Tibial nerve (tissue), 4 donors: ENCODE measurements around the gene GMPS. TPM values are rescaled to one million over a fixed set of nuclear protein-coding genes. Genes with fewer than 3 reads are reported as not detected.
"Not testable (repeated sequence)": the region's sequence is repeated elsewhere in the genome, so short reads cannot be mapped to it uniquely, and the experiment has no call there.

Experiments
- DNase-seq, 2 donors: peaks; one replicate each; pipeline ENCODE4 v3.0.0-alpha.2; 2019; ENCODE audit warnings: low spot score in 2 of 2
- H3K27ac ChIP-seq, 4 donors: fragments of 200-600 bp; sonication (generic) in 3 of 4; one replicate each; pipeline ENCODE4 v1.5.1; 2017 to 2019; ENCODE audit warnings: mild to moderate bottlenecking in 1 of 4
- H3K27me3 ChIP-seq, 2 donors: fragments of 200-600 bp; sonication (generic) in 1 of 2; one replicate each; pipeline versions ENCODE4 v1.5.1 to v1.6.0; 2017 to 2019
- H3K36me3 ChIP-seq, 3 donors: fragments of 200-600 bp; sonication (generic); one replicate each; pipeline ENCODE4 v1.5.1; 2018 to 2019
- H3K4me1 ChIP-seq, 4 donors: fragments of 200-600 bp; sonication (generic) in 3 of 4; one replicate each; pipeline ENCODE4 v1.5.1; 2017 to 2019
- H3K4me3 ChIP-seq, 4 donors: fragments of 200-600 bp; sonication (generic) in 3 of 4; one replicate each; pipeline ENCODE4 v1.5.1; 2017 to 2019; ENCODE audit warnings: mild to moderate bottlenecking in 1 of 4, moderate library complexity in 1 of 4
- H3K9me3 ChIP-seq, 4 donors: fragments of 200-600 bp; sonication (generic) in 3 of 4; one replicate each; pipeline ENCODE4 v1.5.1; 2017 to 2019
- CTCF ChIP-seq, 5 experiments: fragments of 200-600 bp in 3 of 5; fragments of 450-650 bp in 2 of 5; sonication (generic) in 3 of 5; IDR thresholded peaks; one replicate each; pipeline ENCODE4 v1.5.1; 2016 to 2019; ENCODE audit warnings: antibody characterized with exemption in 5 of 5, mild to moderate bottlenecking in 3 of 5, moderate library complexity in 2 of 5
- EP300 ChIP-seq, 2 donors: sonication (generic); formaldehyde crosslinking; IDR thresholded peaks; one replicate each; pipeline ENCODE4 v1.6.1; 2017; ENCODE audit warnings: antibody characterized with exemption in 2 of 2, mild to moderate bottlenecking in 1 of 2
- POLR2A ChIP-seq, 2 donors: fragments of 450-650 bp; IDR thresholded peaks; one replicate each; pipeline ENCODE4 v1.6.1; 2017; ENCODE audit warnings: antibody characterized with exemption in 2 of 2, mild to moderate bottlenecking in 2 of 2, moderate library complexity in 2 of 2
- WGBS, 2 donors: methylation state at CpG; one replicate each; pipeline ENCODE4 v1.1.5; 2018; 5-methylcytosine and 5-hydroxymethylcytosine counted together
- total RNA-seq, 4 donors: library from RNA; depleted of rRNA; stranded (reverse); fragments of >200 nt; gene quantifications; one replicate each; pipeline ENCODE4 v1.1.0, GENCODE V29; 2016

Gene GMPS
- total RNA-seq, 4 donors from 2014 or later = 21.8 to 42.2 (median 32.8) TPM

- no peaks in the 10 kb centered on the region for H3K27me3 ChIP-seq
- 92 to 96% methylated on average over 4 of the region's 4 CpGs for whole genome bisulfite sequencing, 2 donors
Measured at GRCh38 chr3:155956508-155957411, 86.3 kb downstream of the GMPS start.

GRCh38 chr3:155957412-155957880 lies 87.0 kb downstream of the GMPS start:
- Histone ChIP-seq H3K9me3 (peaks cover 0 to 6% (median 0%) of the 10 kb centered on the region in 4 donors), H3K27me3 (no peaks in the 10 kb centered on the region), H3K4me3 (no peak overlapping the region), H3K27ac (no peak overlapping the region), H3K4me1 (no peaks in the 10 kb centered on the region), H3K36me3 (no peaks in the 10 kb centered on the region)
- no peak for DNase-seq
- no peak for TF ChIP-seq POLR2A (IDR thresholded peaks at IDR 0.05)
- TF ChIP-seq EP300 (IDR thresholded peaks at IDR 0.05) = no peak
- no peak for TF ChIP-seq CTCF (IDR thresholded peaks at IDR 0.05)
- WGBS, 2 donors = 79 to 91% methylated on average over 3 of the region's 3 CpGs

More at GRCh38 chr3:155956508-155957411, 86.3 kb downstream of the GMPS start:
- Histone ChIP-seq H3K9me3 (peaks cover 0 to 6% (median 0%) of the 10 kb centered on the region in 4 donors), H3K36me3 (no peaks in the 10 kb centered on the region), H3K27ac (no peak overlapping the region), H3K4me3 (no peak overlapping the region), H3K4me1 (no peaks in the 10 kb centered on the region)
- no peak for DNase-seq
- TF ChIP-seq EP300 (IDR thresholded peaks at IDR 0.05) (no peak), POLR2A (IDR thresholded peaks at IDR 0.05) (no peak), CTCF (IDR thresholded peaks at IDR 0.05) (no peak)

GRCh38 chr3:155958676-155959075 lies 88.2 kb downstream of the GMPS start:
- WGBS, 2 donors = 78 to 93% methylated on average over 3 of the region's 3 CpGs
- no peaks in the 10 kb centered on the region for H3K4me1 ChIP-seq
- H3K4me3 ChIP-seq = no peak overlapping the region
- DNase-seq = no peak
- no peak for TF ChIP-seq EP300 (IDR thresholded peaks at IDR 0.05)
- no peak for TF ChIP-seq CTCF (IDR thresholded peaks at IDR 0.05)
- no peak for TF ChIP-seq POLR2A (IDR thresholded peaks at IDR 0.05)
- no peaks in the 10 kb centered on the region for H3K36me3 ChIP-seq
- H3K27ac ChIP-seq = no peak overlapping the region
- H3K9me3 ChIP-seq = no peaks in the 10 kb centered on the region
- H3K27me3 ChIP-seq = no peaks in the 10 kb centered on the region

GRCh38 chr3:155960060-155960459 lies 89.6 kb downstream of the GMPS start:
- TF ChIP-seq POLR2A (IDR thresholded peaks at IDR 0.05) = no peak
- TF ChIP-seq CTCF (IDR thresholded peaks at IDR 0.05) = no peak
- no peak for TF ChIP-seq EP300 (IDR thresholded peaks at IDR 0.05)
- Histone ChIP-seq H3K4me3 (no peak overlapping the region), H3K4me1 (no peaks in the 10 kb centered on the region), H3K9me3 (no peaks in the 10 kb centered on the region), H3K27ac (no peak overlapping the region), H3K36me3 (no peaks in the 10 kb centered on the region), H3K27me3 (no peaks in the 10 kb centered on the region)
- no peak for DNase-seq
- WGBS, 2 donors = 66 to 78% methylated on average over 8 of the region's 8 CpGs

- not testable (repeated sequence) for H3K27me3 ChIP-seq, H3K9me3 ChIP-seq, DNase-seq, H3K4me1 ChIP-seq, H3K36me3 ChIP-seq, H3K4me3 ChIP-seq, H3K27ac ChIP-seq
- 96 to 97% methylated on average over 5 of the region's 5 CpGs for WGBS, 2 donors
Measured at GRCh38 chr3:155961044-155961443, 90.6 kb downstream of the GMPS start.
